ENCODE data around the gene PKP4.

Gene PKP4

DNA sequence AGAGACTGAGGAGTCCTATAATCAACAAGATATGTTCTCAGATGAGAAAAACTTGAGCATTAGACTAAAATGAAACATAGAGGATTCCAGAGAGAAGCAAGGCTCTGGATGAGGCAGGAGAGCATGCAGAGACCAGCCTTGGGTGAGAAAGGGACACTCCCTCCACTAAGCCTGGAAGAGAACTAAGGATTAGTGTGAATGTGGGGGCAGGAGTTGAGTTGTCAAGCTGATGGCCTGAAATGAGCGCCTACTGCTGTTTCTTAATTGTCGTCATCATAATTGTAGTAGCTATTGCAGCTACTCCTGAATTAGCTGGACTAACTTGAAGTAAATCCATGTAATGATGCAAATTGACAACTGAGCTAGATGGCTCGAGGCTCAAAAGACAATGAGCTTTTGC is 114.1 kb downstream of the PKP4 start:
- Histone ChIP-seq H3K9ac (ENCODE audit: low read length) (no peak overlapping the region), H3K9me2 (ENCODE audit: low read depth, low read length) (no peaks in the 10 kb centered on the region), H3K36me3 (ENCODE audit: insufficient read depth, low read length) (no peaks in the 10 kb centered on the region; the same call in 1 of the 2 replicates), H4K20me1 (ENCODE audit: insufficient read depth, low read length) (no peaks in the 10 kb centered on the region), H3K27me3 (ENCODE audit: insufficient read depth, low read length) (no peaks in the 10 kb centered on the region), H2AFZ (ENCODE audit: low read length) (no peak overlapping the region), H3K4me2 (ENCODE audit: low read length) (no peak overlapping the region), H3K27ac (ENCODE audit: low read depth, low read length, poor library complexity, severe bottlenecking) (no peak overlapping the region), H3F3A (ENCODE audit: insufficient read depth, low read length) (no peaks in the 10 kb centered on the region), H3K9me3 (ENCODE audit: low read length) (no peaks in the 10 kb centered on the region), H3K79me2 (ENCODE audit: insufficient read depth, low read length) (no peaks in the 10 kb centered on the region), H3K4me3 (ENCODE audit: low read depth, low read length, poor library complexity, severe bottlenecking) (no peak overlapping the region), H3K4me1 (ENCODE audit: insufficient read depth, low read length, severe bottlenecking) (no peaks in the 10 kb centered on the region)
- TF ChIP-seq EZH2 (IDR thresholded peaks at IDR 0.05; ENCODE audit: borderline replicate concordance, low read length) = no peak
- TF ChIP-seq, protein P1, sequence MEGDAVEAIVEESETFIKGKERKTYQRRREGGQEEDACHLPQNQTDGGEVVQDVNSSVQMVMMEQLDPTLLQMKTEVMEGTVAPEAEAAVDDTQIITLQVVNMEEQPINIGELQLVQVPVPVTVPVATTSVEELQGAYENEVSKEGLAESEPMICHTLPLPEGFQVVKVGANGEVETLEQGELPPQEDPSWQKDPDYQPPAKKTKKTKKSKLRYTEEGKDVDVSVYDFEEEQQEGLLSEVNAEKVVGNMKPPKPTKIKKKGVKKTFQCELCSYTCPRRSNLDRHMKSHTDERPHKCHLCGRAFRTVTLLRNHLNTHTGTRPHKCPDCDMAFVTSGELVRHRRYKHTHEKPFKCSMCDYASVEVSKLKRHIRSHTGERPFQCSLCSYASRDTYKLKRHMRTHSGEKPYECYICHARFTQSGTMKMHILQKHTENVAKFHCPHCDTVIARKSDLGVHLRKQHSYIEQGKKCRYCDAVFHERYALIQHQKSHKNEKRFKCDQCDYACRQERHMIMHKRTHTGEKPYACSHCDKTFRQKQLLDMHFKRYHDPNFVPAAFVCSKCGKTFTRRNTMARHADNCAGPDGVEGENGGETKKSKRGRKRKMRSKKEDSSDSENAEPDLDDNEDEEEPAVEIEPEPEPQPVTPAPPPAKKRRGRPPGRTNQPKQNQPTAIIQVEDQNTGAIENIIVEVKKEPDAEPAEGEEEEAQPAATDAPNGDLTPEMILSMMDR (IDR thresholded peaks at IDR 0.05; ENCODE audit: low read length) = no peak

DNA sequence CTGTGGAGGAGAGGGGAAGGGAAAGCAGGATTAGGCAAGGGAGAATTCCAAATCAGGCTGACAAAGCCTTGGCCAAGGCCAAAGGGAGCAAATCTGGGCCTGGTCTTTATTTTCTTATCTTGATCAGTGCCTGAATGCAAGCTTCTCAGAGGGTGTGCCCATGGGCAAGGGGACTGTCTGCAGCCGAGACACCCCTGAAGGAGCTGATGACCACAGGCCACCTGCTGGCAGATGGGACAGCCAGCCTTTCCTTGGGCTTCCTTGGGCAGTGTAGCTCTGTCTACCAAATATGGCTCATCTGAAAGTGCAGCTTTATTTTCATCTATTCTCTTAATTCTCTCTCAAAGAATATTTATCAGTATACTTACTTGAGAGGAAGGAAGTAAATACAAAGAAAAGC is 117.0 kb downstream of the PKP4 start:
- Histone ChIP-seq H3K4me3 (ENCODE audit: low read depth, low read length, poor library complexity, severe bottlenecking) (no peak overlapping the region), H4K20me1 (ENCODE audit: insufficient read depth, low read length) (no peaks in the 10 kb centered on the region), H3K79me2 (ENCODE audit: insufficient read depth, low read length) (no peaks in the 10 kb centered on the region), H3K9me3 (ENCODE audit: low read length) (no peaks in the 10 kb centered on the region), H3F3A (ENCODE audit: insufficient read depth, low read length) (no peaks in the 10 kb centered on the region), H3K36me3 (ENCODE audit: insufficient read depth, low read length) (no peaks in the 10 kb centered on the region; the same call in 1 of the 2 replicates), H3K9ac (ENCODE audit: low read length) (no peak overlapping the region), H3K4me1 (ENCODE audit: insufficient read depth, low read length, severe bottlenecking) (no peaks in the 10 kb centered on the region), H3K4me2 (ENCODE audit: low read length) (no peak overlapping the region), H3K27me3 (ENCODE audit: insufficient read depth, low read length) (no peaks in the 10 kb centered on the region), H3K9me2 (ENCODE audit: low read depth, low read length) (no peaks in the 10 kb centered on the region), H2AFZ (ENCODE audit: low read length) (no peak overlapping the region), H3K27ac (ENCODE audit: low read depth, low read length, poor library complexity, severe bottlenecking) (no peak overlapping the region)
- TF ChIP-seq EZH2 (IDR thresholded peaks at IDR 0.05; ENCODE audit: borderline replicate concordance, low read length) = no peak
- TF ChIP-seq, protein P1 (IDR thresholded peaks at IDR 0.05; ENCODE audit: low read length) = no peak

DNA sequence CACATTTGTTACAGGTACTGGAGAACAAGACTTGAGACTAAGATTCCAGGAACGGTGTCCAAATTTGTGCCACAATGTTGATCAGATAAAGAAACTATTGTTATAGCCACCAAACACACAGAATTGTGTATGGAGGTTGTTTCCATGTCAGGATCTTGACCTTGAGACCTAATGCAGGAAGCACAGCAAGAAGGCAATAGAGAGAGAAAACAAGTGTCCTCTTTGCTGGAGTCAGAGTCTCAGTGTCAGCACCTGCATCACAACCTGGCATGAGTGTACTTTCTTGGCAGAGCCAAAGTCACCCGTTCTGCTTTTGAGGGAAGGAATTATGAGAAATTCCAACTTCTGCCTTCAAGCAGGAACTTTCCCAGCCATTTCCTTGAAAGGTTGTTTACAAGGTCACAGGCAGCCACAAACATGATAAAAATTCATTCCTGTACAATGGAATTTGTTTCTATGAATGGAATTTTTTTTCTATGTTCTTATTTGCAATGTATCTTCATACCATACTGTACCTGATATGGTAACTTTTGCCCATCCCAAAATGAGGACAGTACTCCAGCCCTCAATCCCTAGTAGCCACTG is 118.4 kb downstream of the PKP4 start:
- H3K79me2 ChIP-seq (ENCODE audit: insufficient read depth, low read length) = no peaks in the 10 kb centered on the region
- H3F3A ChIP-seq (ENCODE audit: insufficient read depth, low read length) = no peaks in the 10 kb centered on the region
- H3K36me3 ChIP-seq (ENCODE audit: insufficient read depth, low read length) = no peaks in the 10 kb centered on the region; the same call in 1 of the 2 replicates
- no peak overlapping the region for H3K4me3 ChIP-seq (ENCODE audit: low read depth, low read length, poor library complexity, severe bottlenecking)
- H3K4me2 ChIP-seq (ENCODE audit: low read length) = no peak overlapping the region
- H3K27ac ChIP-seq (ENCODE audit: low read depth, low read length, poor library complexity, severe bottlenecking) = no peak overlapping the region
- no peaks in the 10 kb centered on the region for H3K27me3 ChIP-seq (ENCODE audit: insufficient read depth, low read length)
- TF ChIP-seq EZH2 (IDR thresholded peaks at IDR 0.05; ENCODE audit: borderline replicate concordance, low read length) = no peak
- TF ChIP-seq, protein P1 (IDR thresholded peaks at IDR 0.05; ENCODE audit: low read length) = no peak
- no peaks in the 10 kb centered on the region for H3K9me2 ChIP-seq (ENCODE audit: low read depth, low read length)
- H3K4me1 ChIP-seq (ENCODE audit: insufficient read depth, low read length, severe bottlenecking) = no peaks in the 10 kb centered on the region
- H3K9me3 ChIP-seq (ENCODE audit: low read length) = no peaks in the 10 kb centered on the region
- H2AFZ ChIP-seq (ENCODE audit: low read length) = no peak overlapping the region
- H3K9ac ChIP-seq (ENCODE audit: low read length) = no peak overlapping the region
- no peaks in the 10 kb centered on the region for H4K20me1 ChIP-seq (ENCODE audit: insufficient read depth, low read length)
